Lower lobe of right lung (tissue), 2 donors: Measurements from ENCODE around the gene TTC39A. TPM values are rescaled to one million over a fixed set of nuclear protein-coding genes. Genes with fewer than 3 reads are reported as not detected.
A peak's percentile ranks its signal among the peaks of the same experiment; 100 is the strongest.

Experiments used
- ATAC-seq, 2 donors: fragments of 200-7000 bp; cut with Tn5 transposase; one replicate each; pipeline ENCODE4 v1.9.1; 2020 to 2022; ENCODE audit warnings: mild to moderate bottlenecking in 2 of 2, moderate library complexity in 2 of 2
- DNase-seq: peaks from one replicate; pipeline ENCODE4 v3.0.0-alpha.2; 2020
- H3K27ac ChIP-seq: fragments of 200-600 bp; one replicate; pipeline ENCODE4 v1.8.0; 2022
- H3K27me3 ChIP-seq: fragments of 200-600 bp; one replicate; pipeline ENCODE4 v1.8.0; 2022; ENCODE audit warnings: low read depth
- H3K36me3 ChIP-seq: fragments of 200-600 bp; one replicate; pipeline ENCODE4 v1.8.0; 2022; ENCODE audit warnings: mild to moderate bottlenecking
- H3K4me1 ChIP-seq: fragments of 200-600 bp; one replicate; pipeline ENCODE4 v1.8.0; 2022
- H3K4me3 ChIP-seq: fragments of 200-600 bp; one replicate; pipeline ENCODE4 v1.8.0; 2022; ENCODE audit warnings: mild to moderate bottlenecking
- H3K9me3 ChIP-seq: fragments of 200-600 bp; one replicate; pipeline ENCODE4 v1.8.0; 2022
- CTCF ChIP-seq: fragments of 200-600 bp; IDR thresholded peaks from one replicate; pipeline ENCODE4 v1.8.0; 2022; ENCODE audit warnings: antibody characterized with exemption, mild to moderate bottlenecking
- intact Hi-C: fragments of 100-400 bp; cut with DNase I; formaldehyde crosslinking; loops from one replicate; pipeline ENCODE4 v1.11.0; 2022
- total RNA-seq: library from RNA; stranded (reverse); fragmentation: NEBNext Ultra II Directional; extraction: Animal tissue kit (Norgen Biotek cat#: 25700); gene quantifications from one replicate; pipeline ENCODE4 v1.2.1, GENCODE V29; 2021
- donor health status: DM: no; HTN: yes; CAD: no; lungs with severe emphysema.

The TTC39A gene
- total RNA-seq, 1 donor from 2014 or later: 34.9 TPM

GRCh38 chr1:51324251-51325010, 5.9 kb downstream of the TTC39A start:
- TF ChIP-seq CTCF: no peak
- intact Hi-C loops: no loop called here
- Histone ChIP-seq H3K4me3 (no peak overlapping the region), H3K36me3 (no peaks in the 10 kb centered on the region), H3K27me3 (no peaks in the 10 kb centered on the region), H3K4me1 (peaks cover under 1% of the 10 kb centered on the region), H3K27ac (no peak overlapping the region), H3K9me3 (no peaks in the 10 kb centered on the region)
- no peak for ATAC-seq
- DNase-seq: no peak

- Histone ChIP-seq H3K36me3 (no peaks in the 10 kb centered on the region), H3K27me3 (no peaks in the 10 kb centered on the region), H3K9me3 (no peaks in the 10 kb centered on the region), H3K4me3 (no peak overlapping the region), H3K27ac (no peak overlapping the region), H3K4me1 (no peaks in the 10 kb centered on the region)
- intact Hi-C loops: no loop called here
- DNase-seq: no peak
- ATAC-seq: no peak
- no peak for TF ChIP-seq CTCF
These were observed 6.6 kb downstream of the TTC39A start for GRCh38 chr1:51323778-51324177.

GRCh38 chr1:51322417-51323101, 7.8 kb downstream of the TTC39A start:
- Histone ChIP-seq H3K4me3 (no peak overlapping the region), H3K36me3 (no peaks in the 10 kb centered on the region), H3K9me3 (no peaks in the 10 kb centered on the region), H3K4me1 (no peaks in the 10 kb centered on the region), H3K27ac (no peak overlapping the region), H3K27me3 (no peaks in the 10 kb centered on the region)
- TF ChIP-seq CTCF: no peak
- ATAC-seq (no peak), DNase-seq (no peak)
- intact Hi-C loops: no loop called here

- H3K27ac ChIP-seq: no peak overlapping the region
- no peaks in the 10 kb centered on the region for H3K36me3 ChIP-seq
- intact Hi-C loops: no loop called here
- H3K4me3 ChIP-seq: no peak overlapping the region
- no peaks in the 10 kb centered on the region for H3K4me1 ChIP-seq
- H3K27me3 ChIP-seq: no peaks in the 10 kb centered on the region
- ATAC-seq: no peak
- DNase-seq: no peak
- no peak for TF ChIP-seq CTCF
- H3K9me3 ChIP-seq: no peaks in the 10 kb centered on the region
These were observed 8.5 kb downstream of the TTC39A start for GRCh38 chr1:51321924-51322280.

- Histone ChIP-seq H3K27me3 (no peaks in the 10 kb centered on the region), H3K36me3 (no peaks in the 10 kb centered on the region), H3K4me3 (no peak overlapping the region), H3K9me3 (no peaks in the 10 kb centered on the region), H3K27ac (no peak overlapping the region), H3K4me1 (no peaks in the 10 kb centered on the region)
- no peak for TF ChIP-seq CTCF
- peak; percentile 45 for DNase-seq
- intact Hi-C loops: no loop called here
- ATAC-seq: peak; percentile 80 to 82
These were observed 9.1 kb downstream of the TTC39A start for GRCh38 chr1:51320967-51321923.
